ENCODE results near the gene ATP10A. TPM values are rescaled to one million over a fixed set of nuclear protein-coding genes. Genes with fewer than 3 reads are reported as not detected.

Gene ATP10A
- total RNA-seq, 4 donors from 2014 or later, result 3.8 to 7.1 (median 5.2) TPM

DNA sequence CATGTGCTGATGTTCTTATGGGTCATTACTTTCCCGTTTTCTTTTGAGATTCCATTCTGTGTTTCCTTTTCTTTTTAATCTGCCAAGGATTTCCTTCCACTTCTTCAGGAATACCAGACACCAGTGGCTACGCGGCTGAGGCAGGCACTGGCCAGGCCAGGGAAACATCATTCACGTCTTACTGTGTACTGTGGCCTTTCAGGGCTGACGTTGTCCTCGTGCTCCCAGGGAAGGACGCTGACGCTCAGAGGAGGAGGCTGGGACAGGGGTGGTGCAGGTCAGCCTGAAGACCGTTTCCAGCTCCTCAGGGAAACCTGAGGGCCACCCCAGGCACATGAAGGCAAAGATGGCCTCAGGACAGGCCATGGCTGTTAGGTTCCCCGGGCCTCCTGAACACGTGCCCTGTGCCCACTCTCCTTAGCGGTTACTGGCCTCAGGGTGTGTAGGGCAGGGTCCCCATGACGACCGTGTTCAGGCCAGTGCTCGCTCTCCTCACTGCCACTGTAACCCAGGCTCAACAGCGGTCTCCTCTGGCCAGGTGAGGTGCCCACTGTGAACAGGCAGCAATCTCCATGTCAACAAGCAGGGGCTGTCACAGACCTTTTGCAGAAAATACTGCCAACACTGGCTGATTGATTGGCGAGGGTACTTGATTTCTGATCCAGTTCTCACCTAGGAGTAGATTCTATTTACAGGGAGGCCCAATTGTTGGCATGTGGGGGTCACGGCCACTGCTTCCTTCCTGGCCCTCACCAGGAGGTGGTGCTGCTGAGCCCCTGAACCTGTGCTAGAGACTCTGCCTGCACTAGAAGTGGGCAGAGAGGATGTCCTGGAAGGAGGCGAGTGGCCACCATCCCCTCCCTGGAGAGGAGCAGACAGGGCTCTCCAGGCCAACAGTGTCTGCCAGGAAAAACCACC, 169.5 kb downstream of the ATP10A start:
- peaks cover 7% of the 10 kb centered on the region for H3K36me3 ChIP-seq
- H3K27ac ChIP-seq, result no peak overlapping the region
- TF ChIP-seq POLR2AphosphoS5 (IDR thresholded peaks at IDR 0.05), result no peak
- no peak for TF ChIP-seq EP300 (IDR thresholded peaks at IDR 0.05)
- TF ChIP-seq POLR2A (IDR thresholded peaks at IDR 0.05), result no peak
- TF ChIP-seq, protein P1, sequence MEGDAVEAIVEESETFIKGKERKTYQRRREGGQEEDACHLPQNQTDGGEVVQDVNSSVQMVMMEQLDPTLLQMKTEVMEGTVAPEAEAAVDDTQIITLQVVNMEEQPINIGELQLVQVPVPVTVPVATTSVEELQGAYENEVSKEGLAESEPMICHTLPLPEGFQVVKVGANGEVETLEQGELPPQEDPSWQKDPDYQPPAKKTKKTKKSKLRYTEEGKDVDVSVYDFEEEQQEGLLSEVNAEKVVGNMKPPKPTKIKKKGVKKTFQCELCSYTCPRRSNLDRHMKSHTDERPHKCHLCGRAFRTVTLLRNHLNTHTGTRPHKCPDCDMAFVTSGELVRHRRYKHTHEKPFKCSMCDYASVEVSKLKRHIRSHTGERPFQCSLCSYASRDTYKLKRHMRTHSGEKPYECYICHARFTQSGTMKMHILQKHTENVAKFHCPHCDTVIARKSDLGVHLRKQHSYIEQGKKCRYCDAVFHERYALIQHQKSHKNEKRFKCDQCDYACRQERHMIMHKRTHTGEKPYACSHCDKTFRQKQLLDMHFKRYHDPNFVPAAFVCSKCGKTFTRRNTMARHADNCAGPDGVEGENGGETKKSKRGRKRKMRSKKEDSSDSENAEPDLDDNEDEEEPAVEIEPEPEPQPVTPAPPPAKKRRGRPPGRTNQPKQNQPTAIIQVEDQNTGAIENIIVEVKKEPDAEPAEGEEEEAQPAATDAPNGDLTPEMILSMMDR (IDR thresholded peaks at IDR 0.05), result peak in 1 of 2 donors; percentile 43
- peaks cover 6% of the 10 kb centered on the region for H3K4me1 ChIP-seq
- DNase-seq (ENCODE audit: low spot score in 2 of 2), result peak in 1 of 2 donors; percentile 57
- no peak overlapping the region for H3K4me3 ChIP-seq
- H3K27me3 ChIP-seq, result no peaks in the 10 kb centered on the region
- WGBS, result 98% methylated on average over 9 of the region's 19 CpGs
- H3K9me3 ChIP-seq, result no peaks in the 10 kb centered on the region

GRCh38 chr15:25691544-25692430, 171.3 kb downstream of the ATP10A start:
- peaks cover 6% of the 10 kb centered on the region for H3K4me1 ChIP-seq
- TF ChIP-seq POLR2A (IDR thresholded peaks at IDR 0.05) (no peak), EP300 (IDR thresholded peaks at IDR 0.05) (no peak), POLR2AphosphoS5 (IDR thresholded peaks at IDR 0.05) (no peak)
- TF ChIP-seq, protein P1 (IDR thresholded peaks at IDR 0.05), result no peak
- no peaks in the 10 kb centered on the region for H3K27me3 ChIP-seq
- 68% methylated on average over 13 of the region's 13 CpGs for WGBS
- H3K27ac ChIP-seq, result no peak overlapping the region
- DNase-seq (ENCODE audit: low spot score in 2 of 2), result peak in 1 of 2 donors; percentile 51
- no peak overlapping the region for H3K4me3 ChIP-seq
- peaks cover 7% of the 10 kb centered on the region for H3K36me3 ChIP-seq
- H3K9me3 ChIP-seq, result no peaks in the 10 kb centered on the region

DNA sequence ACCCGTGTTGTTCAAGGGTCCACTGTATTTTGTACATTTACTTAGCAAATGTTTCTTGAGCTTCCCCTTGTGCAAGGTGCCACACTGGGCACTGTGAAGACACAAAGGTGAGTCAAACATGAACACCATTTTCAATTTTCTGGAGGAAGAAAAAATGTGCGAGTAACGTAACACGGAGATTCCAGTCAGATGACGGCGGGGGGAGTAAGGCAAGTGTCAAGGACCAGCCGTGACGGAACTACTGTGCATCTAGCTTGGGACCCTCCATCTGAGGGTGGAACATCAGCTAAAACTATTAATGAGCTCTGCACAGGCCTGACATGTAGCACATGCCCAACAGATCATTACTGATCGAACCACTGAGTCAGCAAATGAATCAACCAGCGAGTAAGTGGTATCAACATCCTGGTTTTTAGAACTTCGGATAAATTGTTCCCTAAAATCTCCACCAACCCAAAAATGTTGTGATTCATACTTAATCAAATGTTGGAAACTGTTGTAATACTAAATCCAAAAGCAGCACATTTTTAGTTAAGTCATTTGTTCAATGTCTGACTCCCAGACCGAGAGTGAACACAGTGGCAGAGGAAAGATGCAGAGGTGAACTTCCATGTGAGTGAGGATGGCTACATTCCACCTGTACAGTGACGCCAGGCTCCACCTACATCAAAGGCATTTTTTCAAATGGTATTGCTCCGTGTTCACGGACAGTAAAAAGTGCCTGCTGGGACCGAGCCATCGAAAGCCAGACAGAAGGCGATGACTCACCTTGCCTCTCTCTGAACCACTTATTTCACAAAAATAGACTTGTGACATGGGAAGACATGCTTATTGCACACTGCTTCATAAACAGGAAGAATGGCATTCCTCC, 172.2 kb downstream of the ATP10A start:
- Histone ChIP-seq H3K27ac (no peak overlapping the region), H3K36me3 (peaks cover 6% of the 10 kb centered on the region), H3K9me3 (no peaks in the 10 kb centered on the region), H3K4me3 (no peak overlapping the region), H3K27me3 (no peaks in the 10 kb centered on the region), H3K4me1 (peaks cover 6% of the 10 kb centered on the region)
- TF ChIP-seq, protein P1 (IDR thresholded peaks at IDR 0.05), result no peak
- TF ChIP-seq POLR2AphosphoS5 (IDR thresholded peaks at IDR 0.05), result peak in 1 of 3 donors; percentile 23
- DNase-seq (ENCODE audit: low spot score in 2 of 2), result peak in 1 of 2 donors; percentile 55
- WGBS, result 68% methylated on average over 18 of the region's 18 CpGs

DNA sequence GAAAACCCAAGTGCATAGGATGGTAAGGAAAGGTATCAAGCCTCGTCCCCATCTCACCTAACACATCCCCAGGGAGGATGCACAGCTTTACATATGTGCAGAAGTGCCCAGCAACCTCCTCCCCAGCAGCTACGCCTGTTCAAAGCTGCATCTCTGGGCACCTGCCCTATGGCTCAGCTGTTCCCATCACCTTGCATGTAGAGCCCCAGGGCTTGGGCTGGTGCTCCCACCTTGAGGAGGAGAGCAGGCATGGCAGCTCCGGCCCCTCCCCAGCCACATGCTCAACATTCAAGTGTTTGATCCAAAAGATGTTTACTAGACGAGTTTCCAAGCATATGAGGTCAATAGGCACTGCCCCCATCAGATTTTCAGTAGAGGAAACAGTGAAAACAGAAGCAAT, 173.5 kb downstream of the ATP10A start:
- TF ChIP-seq EP300 (IDR thresholded peaks at IDR 0.05), result no peak
- no peak for TF ChIP-seq POLR2A (IDR thresholded peaks at IDR 0.05)
- TF ChIP-seq POLR2AphosphoS5 (IDR thresholded peaks at IDR 0.05), result no peak
- TF ChIP-seq, protein P1 (IDR thresholded peaks at IDR 0.05), result no peak
- no peak overlapping the region for H3K27ac ChIP-seq
- peak in 1 of 2 donors; percentile 34 for DNase-seq (ENCODE audit: low spot score in 2 of 2)
- H3K27me3 ChIP-seq, result no peaks in the 10 kb centered on the region
- H3K4me3 ChIP-seq, result no peak overlapping the region
- H3K36me3 ChIP-seq, result peaks cover 2% of the 10 kb centered on the region
- H3K4me1 ChIP-seq, result peaks cover 20% of the 10 kb centered on the region
- no peaks in the 10 kb centered on the region for H3K9me3 ChIP-seq
- WGBS, result 82% methylated on average over 3 of the region's 4 CpGs
